NCI-H524 treated with DMSO at 0.1 percent for 48 hours (cell line): ENCODE results near the gene SDCBP2.
A peak's percentile ranks its signal among the peaks of the same experiment; 100 is the strongest.

Experiments
- DNase-seq: peaks from one replicate; lab custom pipeline; 2025; lab: John Stamatoyannopoulos, UW

Gene SDCBP2, protein sequence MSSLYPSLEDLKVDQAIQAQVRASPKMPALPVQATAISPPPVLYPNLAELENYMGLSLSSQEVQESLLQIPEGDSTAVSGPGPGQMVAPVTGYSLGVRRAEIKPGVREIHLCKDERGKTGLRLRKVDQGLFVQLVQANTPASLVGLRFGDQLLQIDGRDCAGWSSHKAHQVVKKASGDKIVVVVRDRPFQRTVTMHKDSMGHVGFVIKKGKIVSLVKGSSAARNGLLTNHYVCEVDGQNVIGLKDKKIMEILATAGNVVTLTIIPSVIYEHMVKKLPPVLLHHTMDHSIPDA

DNA sequence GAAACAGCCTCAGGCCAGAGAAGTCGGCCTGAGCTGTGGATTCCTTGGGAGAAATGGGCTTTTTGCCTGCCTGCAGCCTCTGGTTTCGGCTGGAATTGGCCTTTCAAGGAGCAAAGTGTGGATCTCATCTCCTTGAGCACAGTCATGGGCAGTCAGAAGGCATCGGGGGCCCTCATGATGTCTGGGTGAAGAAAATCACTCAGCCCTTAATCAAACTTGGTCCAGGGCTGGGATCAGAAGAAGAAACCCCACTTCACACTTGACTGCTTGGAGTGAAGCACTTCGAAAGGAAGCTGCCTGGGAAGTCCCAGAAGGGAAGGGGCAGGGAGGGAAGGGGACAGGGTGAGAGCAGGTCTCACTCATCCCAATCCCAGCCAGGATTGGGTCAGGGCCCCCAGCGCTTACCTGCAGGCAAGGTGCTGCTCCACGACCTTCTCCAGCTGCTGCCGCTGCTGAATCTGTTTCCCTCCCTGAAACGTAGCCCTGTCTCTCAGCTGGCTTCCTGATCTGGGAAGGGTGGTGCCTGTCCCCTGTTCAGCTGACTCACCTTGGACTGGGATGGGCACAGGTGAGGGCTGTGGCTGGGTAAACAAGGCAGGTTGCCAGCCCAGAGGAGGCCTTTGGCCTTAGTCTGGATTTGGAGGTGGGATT lies at the start of gene SDCBP2:
SDCBP2 (minus strand) TSS at position 460 of the 651 bp plus-strand sequence. CDS start 8,723 bp downstream, outside the sequence.
- no peak for DNase-seq

DNA sequence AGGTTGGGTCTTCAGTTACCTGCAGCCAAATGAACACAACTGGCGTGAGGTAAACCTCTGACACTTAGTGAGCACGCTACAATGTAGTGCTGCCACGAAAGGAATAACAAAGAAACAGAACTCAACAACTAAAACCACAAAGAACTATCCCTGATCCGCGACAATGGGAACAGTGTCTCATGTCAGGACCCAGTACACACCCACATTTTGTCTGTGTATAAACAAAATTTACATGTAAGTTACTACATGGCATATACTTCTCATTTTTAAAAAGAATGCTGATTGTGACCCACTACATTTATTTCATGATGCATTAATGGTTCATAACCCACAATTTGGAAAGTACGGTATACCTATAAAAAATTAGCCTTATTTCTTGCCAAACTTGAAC lies 49.8 kb upstream of the SDCBP2 start:
- no peak for DNase-seq

DNA sequence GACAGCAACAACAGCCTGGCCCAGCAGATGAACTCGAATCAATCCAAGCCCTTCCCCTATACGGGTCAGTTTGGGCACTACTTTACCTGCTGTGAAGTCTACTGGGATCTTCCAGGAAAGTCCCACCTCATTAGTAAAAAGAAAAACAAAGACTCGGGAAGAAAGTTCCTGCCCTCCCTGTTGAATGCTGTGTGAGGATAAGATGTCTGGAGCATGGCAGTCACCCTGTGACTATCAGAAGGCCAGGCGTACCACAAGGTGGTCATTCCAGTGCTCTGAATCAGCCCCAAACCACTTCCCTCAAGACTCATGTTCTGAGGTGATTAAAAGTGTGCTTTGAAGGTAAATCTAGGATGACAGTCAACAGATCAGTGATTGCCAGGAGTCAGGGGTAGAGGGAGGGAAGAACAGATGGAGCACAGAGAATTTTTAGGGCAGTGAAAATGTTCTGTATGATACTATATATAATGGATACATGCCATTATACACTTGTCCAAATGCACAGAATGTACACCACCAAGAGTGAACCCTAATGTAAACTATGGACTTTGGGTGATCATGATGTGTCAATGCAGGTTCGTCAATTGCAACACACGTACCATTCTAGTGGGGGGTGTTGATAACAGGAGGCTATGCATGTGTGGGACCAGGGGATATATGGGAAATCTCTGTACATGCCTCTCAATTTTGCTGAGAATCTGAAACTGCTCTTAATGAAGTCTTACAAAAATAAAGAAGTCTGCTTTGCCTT lies 49.2 kb upstream of the SDCBP2 start:
- DNase-seq = no peak

DNA sequence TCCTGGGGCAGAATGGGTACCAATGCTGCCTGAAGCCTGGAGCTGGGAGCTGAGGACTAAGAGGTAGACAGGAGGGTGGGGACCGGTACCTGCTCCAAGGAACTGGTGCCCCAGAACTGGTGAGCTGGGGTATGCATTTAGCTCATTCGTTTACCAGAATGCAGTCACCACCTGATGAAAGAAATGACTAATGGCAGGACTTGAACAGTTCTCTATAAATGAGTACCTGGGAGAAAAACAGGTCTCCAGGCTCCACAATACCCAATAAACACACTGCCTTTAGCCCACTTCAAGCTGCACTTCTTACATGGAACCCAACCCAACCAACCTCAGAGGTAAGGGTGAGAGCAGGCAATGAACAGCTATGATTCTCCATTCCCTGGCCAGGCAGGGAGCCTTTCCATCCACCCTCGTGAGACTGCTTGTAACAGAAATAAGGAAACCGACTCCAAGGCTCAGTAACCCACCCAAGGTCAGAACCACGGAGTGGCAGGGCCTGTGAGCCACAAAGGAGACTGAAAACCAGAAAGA lies 48.5 kb upstream of the SDCBP2 start:
- DNase-seq = no peak

DNA sequence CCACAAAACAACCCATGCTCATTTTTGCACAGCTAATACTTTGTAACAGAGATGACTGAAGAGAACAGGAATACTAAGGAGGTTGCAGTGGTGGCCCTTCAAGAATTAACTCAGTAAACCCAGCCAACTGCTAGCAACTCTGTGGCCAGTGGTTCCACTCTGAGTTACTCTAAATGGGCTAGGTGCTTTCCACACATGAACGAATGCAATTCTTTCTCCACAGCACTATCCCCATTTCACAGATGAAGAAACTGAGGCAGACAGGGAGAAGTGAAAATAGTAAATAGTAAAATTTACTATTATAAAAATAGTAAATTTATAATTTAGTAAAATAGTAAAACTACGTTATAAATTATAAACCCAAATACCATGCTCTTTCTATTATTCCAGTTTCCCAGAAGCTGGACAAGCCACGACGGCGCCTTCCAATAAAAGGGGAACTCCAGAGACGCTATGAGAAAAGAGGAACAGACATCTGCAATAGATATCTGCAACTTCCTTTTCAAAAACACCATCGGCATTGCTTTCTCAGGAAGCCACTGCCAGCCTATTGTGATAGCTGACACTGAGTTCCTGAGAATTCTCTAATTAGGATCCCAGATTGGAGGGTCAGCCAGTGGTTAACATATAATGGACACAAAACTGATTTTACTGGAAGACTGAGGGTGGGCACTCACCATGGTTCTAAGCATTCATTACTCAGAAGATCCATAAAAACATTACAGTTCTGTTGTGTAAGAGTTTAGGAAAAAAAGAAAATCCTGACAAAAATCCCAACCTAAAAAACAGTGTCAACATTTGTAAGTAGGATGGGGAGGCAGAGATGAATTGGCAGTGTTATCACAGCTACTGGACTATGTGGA lies 47.7 kb upstream of the SDCBP2 start:
- no peak for DNase-seq

DNA sequence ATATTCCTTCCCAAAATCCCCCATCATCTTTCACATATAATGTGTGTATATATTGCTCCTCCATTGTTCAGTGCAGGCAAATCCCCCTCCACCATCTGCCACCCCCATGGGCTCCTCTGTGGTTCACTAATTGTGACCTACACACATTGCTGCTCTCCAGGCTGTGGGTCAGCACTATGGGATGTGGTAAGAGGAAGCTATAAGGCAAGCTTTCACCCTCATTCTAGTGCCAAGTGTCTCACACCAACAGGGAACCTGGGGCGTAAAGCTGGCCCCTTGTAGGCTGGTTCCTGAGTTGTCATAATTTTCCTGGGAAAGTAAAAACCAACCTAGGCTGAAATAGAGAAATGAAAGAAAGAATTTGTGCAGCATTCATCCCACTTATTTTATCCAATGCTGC lies 47.1 kb upstream of the SDCBP2 start:
- DNase-seq = no peak

DNA sequence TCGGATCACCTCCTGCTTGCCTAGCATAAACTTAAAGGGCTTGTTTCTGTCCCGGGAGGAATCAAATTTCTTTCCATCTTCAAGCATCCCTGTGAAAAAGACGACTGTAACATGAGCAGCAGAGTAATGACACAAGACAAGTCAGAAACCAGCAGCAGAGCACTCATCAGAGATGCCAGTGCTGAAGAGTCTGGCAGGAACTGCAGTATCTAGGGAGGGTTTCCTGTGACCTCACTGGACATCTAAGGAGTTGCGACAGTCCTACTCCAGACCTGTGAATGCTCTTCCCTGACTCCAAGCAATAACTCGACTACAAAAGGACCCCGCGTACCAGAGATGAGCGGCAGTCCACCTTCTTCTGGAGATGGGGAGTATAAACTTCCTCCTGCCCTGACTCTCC lies 46.6 kb upstream of the SDCBP2 start:
- DNase-seq = no peak

DNA sequence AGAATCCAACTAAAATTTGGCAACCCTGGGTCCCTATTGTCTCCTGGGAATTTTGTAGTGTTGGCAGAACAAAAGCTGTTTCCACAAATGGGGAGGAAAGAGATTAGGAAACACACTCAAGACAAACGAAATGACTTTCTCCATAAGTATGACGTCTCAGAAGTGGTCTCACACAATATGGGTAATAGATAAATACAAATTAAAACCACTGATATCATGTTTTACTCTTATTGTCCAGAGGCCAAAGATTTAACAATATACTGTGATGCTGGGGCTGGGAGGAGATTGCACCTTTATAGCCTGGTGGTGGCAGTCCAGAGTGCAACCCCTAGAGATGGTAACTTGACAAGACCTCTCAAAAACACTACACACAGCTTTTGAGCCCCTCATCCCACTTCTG lies 45.3 kb upstream of the SDCBP2 start:
- no peak for DNase-seq

DNA sequence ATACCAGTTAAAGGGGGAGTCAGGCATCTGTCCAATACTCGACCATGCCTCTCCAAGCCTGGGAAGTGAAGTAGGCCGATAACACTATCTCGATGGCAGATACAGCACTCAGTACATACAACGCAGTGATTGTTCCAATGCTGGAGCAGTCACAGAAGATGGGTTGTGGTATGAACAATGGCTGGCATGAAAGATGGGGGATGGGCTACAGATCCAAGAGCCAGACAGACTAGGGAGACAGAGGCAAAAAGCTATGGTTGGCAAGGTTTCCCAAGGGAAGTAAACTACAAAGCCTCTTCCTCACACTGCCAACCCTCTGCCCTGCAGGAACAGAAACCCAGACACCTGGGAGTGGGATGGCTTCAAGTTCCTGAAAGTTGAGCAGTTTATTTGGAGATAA lies 44.7 kb upstream of the SDCBP2 start:
- no peak for DNase-seq

DNA sequence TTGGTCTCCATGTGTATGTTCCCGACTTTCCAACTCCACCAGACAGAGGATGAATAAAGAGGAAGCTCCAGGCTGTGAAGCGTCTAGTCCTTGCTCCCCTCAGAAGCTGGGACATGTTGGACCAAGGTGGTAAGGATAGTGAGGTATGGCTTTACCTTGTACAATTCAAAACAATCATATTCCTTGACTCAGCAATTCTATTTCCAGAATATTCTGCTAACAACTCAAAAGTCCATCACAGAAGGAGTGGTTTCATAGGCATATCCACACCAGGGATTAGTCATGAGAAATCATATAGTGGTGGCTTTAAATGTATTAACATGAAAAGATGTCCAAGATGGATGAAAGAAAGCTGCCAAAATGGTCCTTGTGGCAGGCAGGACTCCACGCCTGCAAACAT lies 44.1 kb upstream of the SDCBP2 start:
- DNase-seq = no peak

DNA sequence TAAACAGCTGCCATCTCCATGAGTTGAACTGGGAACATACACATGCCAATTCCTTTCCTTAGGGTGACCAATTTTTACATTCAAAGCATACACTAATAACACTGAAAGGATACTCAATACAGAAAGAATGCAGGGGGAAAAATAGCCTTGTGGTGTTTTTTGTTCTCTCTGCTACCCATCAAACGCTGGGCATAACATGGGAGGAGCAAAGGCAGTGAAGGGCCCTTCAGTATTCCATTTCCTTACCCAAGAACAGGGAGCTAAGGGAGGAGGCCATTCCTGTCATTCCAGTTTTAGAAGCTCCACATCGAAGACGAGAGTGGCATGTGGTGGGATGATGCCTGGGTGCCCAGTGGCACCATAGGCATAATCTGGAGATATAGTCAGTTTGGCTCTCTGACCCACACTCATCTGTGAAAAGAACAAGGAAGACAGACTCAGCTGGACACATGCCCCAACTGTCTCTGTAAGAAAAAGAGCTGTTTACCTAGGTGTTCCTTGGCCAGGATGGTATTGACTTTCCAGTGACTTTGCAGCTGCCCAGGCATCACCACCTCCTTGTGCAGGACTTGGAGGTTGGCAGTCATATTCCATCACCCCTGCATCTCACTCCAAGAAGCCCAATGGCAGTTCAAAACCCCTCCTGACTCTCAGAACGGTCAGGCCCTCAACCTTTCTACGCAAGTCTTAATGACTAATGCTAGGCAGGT lies 43.0 kb upstream of the SDCBP2 start:
- no peak for DNase-seq

DNA sequence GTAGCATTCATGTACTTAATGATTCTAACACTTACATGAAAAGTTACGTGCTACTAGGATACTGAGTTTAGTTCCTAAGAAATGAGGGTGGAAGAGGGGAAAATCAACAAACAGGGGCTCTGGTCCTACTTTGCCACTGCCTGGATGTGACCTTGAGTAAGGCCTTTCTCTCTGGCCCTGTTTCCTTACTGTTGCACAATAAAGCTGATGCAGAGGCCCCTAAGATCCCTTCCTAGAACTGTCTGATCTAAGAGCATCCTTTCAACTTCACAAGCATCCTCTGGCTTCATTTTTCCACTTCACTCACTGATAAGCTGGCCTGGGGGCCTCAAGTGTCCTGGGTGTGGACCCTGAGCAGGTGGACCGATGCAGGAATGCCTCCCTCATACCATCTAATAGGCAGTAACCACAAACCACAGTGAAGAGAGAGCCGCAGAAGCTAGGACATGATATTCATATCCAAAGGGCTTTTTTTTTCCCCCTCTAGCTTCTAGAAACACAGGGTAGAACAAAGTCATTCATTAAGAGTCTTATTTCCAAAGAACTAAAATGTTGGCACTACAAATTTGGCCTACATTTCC lies 42.4 kb upstream of the SDCBP2 start:
- DNase-seq = no peak

DNA sequence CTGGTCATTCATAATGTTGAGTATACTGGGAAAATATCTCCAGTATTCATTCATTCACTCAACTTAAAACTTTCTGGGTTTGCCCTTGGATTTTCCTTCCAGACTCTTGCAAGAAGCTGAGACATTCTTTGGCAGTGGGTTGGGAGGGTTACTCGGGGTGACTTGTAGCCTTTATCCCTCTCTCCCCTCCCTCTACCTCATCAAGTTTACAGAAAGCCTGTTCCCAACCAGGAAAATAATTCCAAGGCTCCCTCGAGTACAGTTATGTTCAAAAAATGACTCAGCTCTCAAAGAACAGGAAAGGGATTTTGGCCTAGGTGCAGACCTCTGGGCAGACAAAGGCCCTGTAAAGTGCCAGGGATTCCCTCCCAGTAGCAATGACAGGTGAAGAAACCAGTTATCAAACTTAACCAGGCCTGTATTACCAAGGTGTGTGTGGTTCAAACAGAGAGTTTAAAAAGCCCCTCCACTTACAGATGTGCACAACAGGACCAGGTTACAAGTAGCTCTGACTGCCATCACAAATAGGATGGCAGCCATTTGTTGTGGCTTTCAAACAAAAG lies 41.7 kb upstream of the SDCBP2 start:
- DNase-seq = no peak

DNA sequence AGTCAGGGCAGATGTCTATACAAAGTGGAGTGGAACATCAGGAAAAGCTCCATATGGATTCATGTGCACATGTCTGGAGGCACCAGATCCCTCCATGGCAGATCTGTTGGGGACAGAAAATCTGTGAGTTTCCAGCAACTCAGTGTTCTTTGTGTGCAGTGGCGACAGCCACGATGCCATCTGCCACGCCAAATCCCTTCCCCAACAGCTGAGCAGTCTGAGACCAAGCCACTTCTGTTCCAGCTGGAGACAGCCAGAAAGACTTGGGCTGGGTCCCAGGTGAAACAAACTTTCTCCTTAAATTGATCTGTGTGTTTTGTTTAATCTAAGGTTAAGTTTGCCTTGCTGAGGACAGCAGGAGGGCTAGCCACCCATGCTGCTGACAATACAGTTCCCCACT lies 41.0 kb upstream of the SDCBP2 start:
- peak; percentile 82 for DNase-seq

DNA sequence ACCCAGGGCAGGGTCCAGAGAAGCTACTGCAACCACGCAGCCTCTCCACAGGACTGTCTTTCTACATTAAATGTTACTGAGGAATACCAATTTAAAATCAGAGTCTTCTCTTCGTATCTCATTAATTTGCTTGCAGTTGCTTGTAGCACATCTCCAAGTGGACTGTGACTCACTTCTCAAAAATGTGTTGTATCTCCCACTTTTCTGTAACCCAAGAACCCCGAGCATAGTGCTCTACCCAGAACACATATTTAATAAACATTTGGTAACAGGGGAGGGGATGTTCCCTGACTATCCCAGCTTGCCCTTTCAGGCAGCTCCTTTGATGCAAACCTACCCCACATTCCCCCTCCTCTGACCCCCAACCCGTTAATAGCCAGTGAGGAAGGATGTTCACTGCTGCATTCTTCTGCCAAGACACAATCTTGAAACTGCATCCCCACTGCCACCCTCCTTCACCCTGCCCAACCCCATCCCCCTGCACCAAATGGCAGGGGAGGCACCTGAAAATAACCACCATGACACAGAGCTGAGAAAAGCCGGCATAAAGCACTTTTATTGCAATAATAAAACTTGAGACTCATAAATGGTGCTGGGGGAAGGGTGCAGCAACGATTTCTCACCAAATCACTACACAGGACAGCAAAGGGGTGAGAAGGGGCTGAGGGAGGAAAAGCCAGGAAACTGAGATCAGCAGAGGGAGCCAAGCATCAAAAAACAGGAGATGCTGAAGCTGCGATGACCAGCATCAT lies 39.7 kb upstream of the SDCBP2 start:
- no peak for DNase-seq

DNA sequence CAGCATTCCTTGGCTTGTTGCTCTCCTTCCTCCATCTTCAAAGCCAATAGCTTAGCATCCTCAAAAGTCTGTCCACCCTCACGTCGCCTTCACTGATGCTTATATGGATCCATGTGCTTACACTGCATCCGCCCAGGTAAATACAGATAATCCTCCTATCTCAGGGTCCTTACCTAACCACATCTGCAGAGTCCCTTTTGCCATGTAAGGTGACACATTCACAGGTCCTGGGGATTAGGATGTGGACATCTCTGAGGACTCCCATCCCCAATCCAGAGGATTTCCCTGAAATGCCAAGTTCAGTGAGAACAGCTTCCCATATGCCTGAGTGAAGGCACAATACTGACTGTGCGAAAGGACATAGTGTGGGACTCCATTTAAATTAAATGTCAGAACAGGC lies 38.5 kb upstream of the SDCBP2 start:
- no peak for DNase-seq

DNA sequence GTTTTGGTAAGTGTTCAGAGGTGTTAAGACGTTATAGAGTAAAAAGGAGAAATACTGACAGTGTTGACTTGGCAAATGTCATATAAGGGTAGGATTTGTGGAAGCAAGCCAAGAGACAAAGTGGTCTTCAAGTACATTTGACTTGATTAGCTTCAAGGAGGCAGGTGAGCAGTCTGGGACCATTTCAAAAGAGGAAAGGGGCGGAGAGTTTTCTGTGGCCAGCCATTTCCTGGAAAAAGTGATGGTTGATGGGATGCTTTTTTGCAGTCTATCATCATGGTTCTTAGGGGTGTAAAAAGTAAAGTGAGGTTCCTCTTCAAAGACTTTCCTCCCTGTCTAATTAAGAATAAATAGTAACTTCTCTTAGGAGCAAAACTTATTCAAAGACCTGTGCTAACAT lies 35.2 kb upstream of the SDCBP2 start:
- no peak for DNase-seq

DNA sequence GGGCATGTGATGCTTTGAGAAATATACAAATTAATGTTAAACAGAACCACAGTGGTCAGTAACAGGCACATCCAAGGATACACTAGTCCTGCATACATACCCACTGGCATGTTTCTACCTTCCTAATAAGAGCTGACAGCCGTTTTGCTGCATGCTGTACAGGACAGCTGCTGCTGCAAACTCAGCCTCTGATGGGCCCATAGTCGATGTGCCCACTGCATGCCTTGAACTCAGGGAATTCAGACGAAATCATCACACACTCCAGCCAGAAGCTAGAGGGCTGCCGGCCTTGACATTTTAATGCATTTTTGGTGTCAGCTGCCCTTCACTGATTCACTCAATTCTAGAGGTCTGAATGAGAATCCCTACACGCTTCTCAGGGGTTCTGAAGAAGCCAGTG lies 34.6 kb upstream of the SDCBP2 start:
- no peak for DNase-seq

DNA sequence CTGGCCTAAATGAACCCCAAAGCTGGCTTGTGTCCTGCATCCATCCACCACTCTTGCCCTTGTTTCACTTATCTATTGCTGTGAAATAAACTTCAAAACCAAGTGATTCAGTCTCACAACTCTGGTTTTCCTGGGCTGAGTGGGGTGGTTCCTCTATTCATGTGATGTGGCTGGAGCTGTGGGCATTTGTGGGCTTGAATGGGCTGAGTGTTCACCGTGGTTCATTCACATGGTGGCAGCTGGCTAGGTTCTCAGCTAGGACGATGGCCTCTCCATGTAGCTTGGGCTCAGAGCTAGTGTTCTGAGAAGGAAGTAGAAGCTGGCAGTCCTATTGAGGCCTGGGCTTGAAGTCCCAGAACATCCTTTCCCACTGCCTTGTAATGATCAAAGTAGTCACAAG lies 33.5 kb upstream of the SDCBP2 start:
- DNase-seq = no peak
